Skin epidermis (tissue), 12 donors: ENCODE measurements around the gene CFAP52.

Experiments used
- H3K27ac ChIP-seq, 21 experiments: fragments of 200-600 bp; sonication (generic) in 11 of 21; one replicate each; pipeline ENCODE4 v1.5.0; 2020; ENCODE audit warnings: mild to moderate bottlenecking in 3 of 21, inconsistent platforms in 2 of 21, moderate library complexity in 2 of 21
- H3K4me3 ChIP-seq, 7 experiments: fragments of 200-600 bp; sonication (generic) in 2 of 7; one replicate each; pipeline ENCODE4 v1.5.0; 2020; ENCODE audit warnings: inconsistent platforms in 2 of 7, mild to moderate bottlenecking in 2 of 7, moderate library complexity in 1 of 7

CFAP52 gene

GRCh38 chr17:9677411-9677810, 101.0 kb downstream of the CFAP52 start:
- Histone ChIP-seq H3K4me3 (no peak overlapping the region), H3K27ac (peak overlapping the region in 3 of 21 experiments; percentile 26 to 43 (median 29))

- no peak overlapping the region for H3K27ac ChIP-seq
- H3K4me3 ChIP-seq, result no peak overlapping the region
These were observed 101.5 kb downstream of the CFAP52 start for GRCh38 chr17:9677896-9678295.

GRCh38 chr17:9684955-9685621, 108.6 kb downstream of the CFAP52 start:
- Histone ChIP-seq H3K4me3 (no peak overlapping the region), H3K27ac (no peak overlapping the region)
